ENCODE measurements around the gene ACVR2B. TPM values are rescaled to one million over a fixed set of nuclear protein-coding genes. Genes with fewer than 3 reads are reported as not detected.
A peak's percentile ranks its signal among the peaks of the same experiment; 100 is the strongest.
"Not testable (repeated sequence)": the region's sequence is repeated elsewhere in the genome, so short reads cannot be mapped to it uniquely, and the experiment has no call there.

Gene ACVR2B
- 9.0 TPM for total RNA-seq

- peak; percentile 53 for DNase-seq
These were observed at the start of gene ACVR2B for GRCh38 chr3:38453075-38453912. TSS of gene ACVR2B (plus strand) at chr3:38453890. CDS start at chr3:38454323, 433 bp downstream.

GRCh38 chr3:38404286-38404685 lies 49.4 kb upstream of the ACVR2B start:
- DNase-seq = no peak

GRCh38 chr3:38411591-38411990 lies 42.1 kb upstream of the ACVR2B start:
- DNase-seq = no peak

- DNase-seq = not testable (repeated sequence)
These were observed 32.9 kb upstream of the ACVR2B start for GRCh38 chr3:38420758-38421157.

GRCh38 chr3:38421679-38422336 lies 31.9 kb upstream of the ACVR2B start:
- DNase-seq = no peak

- not testable (repeated sequence) for DNase-seq
These were observed 26.8 kb upstream of the ACVR2B start for GRCh38 chr3:38426798-38427426.

GRCh38 chr3:38432871-38433658 lies 20.6 kb upstream of the ACVR2B start:
- not testable (repeated sequence) for DNase-seq

- DNase-seq = not testable (repeated sequence)
These were observed 20.0 kb upstream of the ACVR2B start for GRCh38 chr3:38433661-38434060.

- not testable (repeated sequence) for DNase-seq
These were observed 15.1 kb upstream of the ACVR2B start for GRCh38 chr3:38438436-38439069.

GRCh38 chr3:38443205-38443604 lies 10.5 kb upstream of the ACVR2B start:
- DNase-seq = not testable (repeated sequence)

- no peak for DNase-seq
These were observed 7.5 kb upstream of the ACVR2B start for GRCh38 chr3:38446085-38446686.

GRCh38 chr3:38446812-38447211 lies 6.9 kb upstream of the ACVR2B start:
- DNase-seq = no peak

GRCh38 chr3:38450853-38451252 lies 2.8 kb upstream of the ACVR2B start:
- no peak for DNase-seq

- no peak for DNase-seq
These were observed 155 bp downstream of the ACVR2B start for GRCh38 chr3:38453913-38454177.

GRCh38 chr3:38454178-38454883 lies 641 bp downstream of the ACVR2B start:
- no peak for DNase-seq

- DNase-seq = peak; percentile 21
These were observed 1.4 kb downstream of the ACVR2B start for GRCh38 chr3:38454884-38455638.

GRCh38 chr3:38455639-38456430 lies 2.1 kb downstream of the ACVR2B start:
- DNase-seq = no peak

- DNase-seq = no peak
These were observed 3.7 kb downstream of the ACVR2B start for GRCh38 chr3:38457111-38458003.

Data from skin of body (tissue), 2 donors.